OCI-LY7 (cell line): ENCODE results near the gene MAT1A. TPM values are rescaled to one million over a fixed set of nuclear protein-coding genes. Genes with fewer than 3 reads are reported as not detected.

ENCODE experiments used
- BruUV-seq: library from RNA; stranded (reverse); fragments of 400-500 nt; replicated peaks from 2 replicates; lab custom pipeline; 2021; lab: Mats Ljungman, UMichigan
- CTCF ChIA-PET: fragments of 300-600 bp; sonication (Branson Sonifier 250); formaldehyde crosslinking; loops from one replicate; lab custom pipeline; 2022; ENCODE audit warnings: antibody characterized with exemption; ENCODE audit not compliant: unreplicated experiment; lab: Charles Lee
- POLR2A ChIA-PET: fragments of 300-600 bp; sonication (Branson Sonifier 250); formaldehyde crosslinking; loops from one replicate; lab custom pipeline; 2022; ENCODE audit warnings: antibody characterized with exemption; lab: Charles Lee
- DNase-seq: peaks from one replicate; pipeline ENCODE4 v3.0.0-alpha.2; 2015; ENCODE audit warnings: low spot score
- H2AFZ ChIP-seq: fragments of 200-600 bp; sonication (generic), shearing (Covaris generic); 2 replicates; pipeline ENCODE4 v1.6.1; 2014; ENCODE audit warnings: mild to moderate bottlenecking, antibody characterized with exemption, low read length, moderate library complexity
- H3K27ac ChIP-seq: fragments of 200-600 bp; sonication (generic); 2 replicates; pipeline ENCODE4 v1.5.1; 2014; ENCODE audit warnings: mixed run types, low read depth, mild to moderate bottlenecking, moderate library complexity, low read length, inconsistent platforms; ENCODE audit not compliant: poor library complexity, severe bottlenecking
- H3K36me3 ChIP-seq: fragments of 200-600 bp; sonication (generic); 2 replicates; pipeline ENCODE4 v1.6.1; 2014; ENCODE audit warnings: mild to moderate bottlenecking, antibody characterized with exemption, low read length, moderate library complexity, mixed read lengths; ENCODE audit not compliant: insufficient read depth
- H3K4me1 ChIP-seq: fragments of 200-600 bp; sonication (generic); 2 replicates; pipeline ENCODE4 v1.5.1; 2014; ENCODE audit warnings: mild to moderate bottlenecking, low read length; ENCODE audit not compliant: insufficient read depth, poor library complexity, severe bottlenecking
- H3K4me2 ChIP-seq: fragments of 200-600 bp; sonication (generic); 2 replicates; pipeline ENCODE4 v1.6.1; 2014; ENCODE audit warnings: mild to moderate bottlenecking, low read length
- H3K4me3 ChIP-seq: fragments of 200-600 bp; sonication (generic); 2 replicates; pipeline ENCODE4 v1.5.1; 2014; ENCODE audit warnings: mild to moderate bottlenecking, low read depth, low read length; ENCODE audit not compliant: poor library complexity, severe bottlenecking
- H3K79me2 ChIP-seq: fragments of 200-600 bp; sonication (generic); 2 replicates; pipeline ENCODE4 v1.6.1; 2016; ENCODE audit warnings: low read depth, mild to moderate bottlenecking, low read length, moderate library complexity, mixed read lengths; ENCODE audit not compliant: insufficient read depth
- H3K9me2 ChIP-seq: fragments of 200-600 bp; sonication (generic); 2 replicates; pipeline ENCODE4 v1.6.1; 2016; ENCODE audit warnings: mild to moderate bottlenecking, low read length, mixed read lengths; ENCODE audit not compliant: insufficient read depth
- H3K9me3 ChIP-seq: fragments of 200-600 bp; sonication (generic); 2 replicates; pipeline ENCODE4 v1.6.1; 2014; ENCODE audit warnings: mild to moderate bottlenecking, mixed run types, low read length, mixed read lengths
- H4K20me1 ChIP-seq: fragments of 200-600 bp; sonication (generic); 2 replicates; pipeline ENCODE4 v1.6.1; 2014; ENCODE audit warnings: mild to moderate bottlenecking, antibody characterized with exemption, low read length, moderate library complexity, mixed read lengths; ENCODE audit not compliant: insufficient read depth
- CTCF ChIP-seq: fragments of 200-600 bp; sonication (generic); conservative IDR thresholded peaks from 2 replicates; pipeline ENCODE4 v1.5.1; 2014; ENCODE audit warnings: mild to moderate bottlenecking, antibody characterized with exemption, low read length, moderate library complexity, mixed read lengths
- EZH2phosphoT487 ChIP-seq: fragments of 200-600 bp; sonication (generic); IDR thresholded peaks from 2 replicates; pipeline ENCODE4 v1.6.1; 2018; ENCODE audit warnings: low read depth, borderline replicate concordance, mild to moderate bottlenecking, mixed run types, antibody characterized with exemption, low read length, moderate library complexity, mixed read lengths
- intact Hi-C: fragments of 100-400 bp; cut with micrococcal nuclease; formaldehyde crosslinking; loops from one replicate; pipeline ENCODE4 v1.10.0; 2022; ENCODE audit not compliant: unreplicated experiment
- total RNA-seq, 2 experiments: library from RNA; depleted of rRNA in 1 of 2; stranded (reverse); fragments of >200 nt in 1 of 2; shearing (Covaris generic) in 1 of 2; gene quantifications; 2 replicates each; pipeline ENCODE4 v1.2.3, GENCODE V29; 2014 to 2022

MAT1A gene
- total RNA-seq, 2 experiments from 2014 or later = not detected

DNA sequence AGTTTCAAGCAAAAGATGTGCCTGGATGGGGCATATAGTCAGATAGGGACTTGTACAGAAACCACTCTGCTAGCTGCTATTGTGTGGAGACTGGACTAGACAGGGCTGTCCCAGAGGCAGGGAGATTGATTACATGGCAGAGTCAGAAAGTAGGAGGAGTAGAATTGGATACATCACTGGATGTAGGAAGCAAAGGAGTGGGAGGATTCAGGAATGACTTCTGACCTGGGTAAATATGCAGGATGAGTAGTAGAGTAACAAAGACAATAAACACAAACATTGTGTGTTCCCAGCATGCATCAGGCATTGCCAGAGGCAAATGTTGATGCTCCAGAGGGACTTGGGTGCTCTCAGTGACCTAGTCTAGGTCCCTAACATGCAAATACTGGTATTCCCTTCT lies 30.9 kb upstream of the MAT1A start:
- no peak for TF ChIP-seq CTCF

GRCh38 chr10:80319725-80320290 lies 30.4 kb upstream of the MAT1A start:
- H2AFZ ChIP-seq = no peak overlapping the region
- no peaks in the 10 kb centered on the region for H3K9me2 ChIP-seq
- no peaks in the 10 kb centered on the region for H3K9me3 ChIP-seq
- POLR2A ChIA-PET = no interaction called here
- H4K20me1 ChIP-seq = no peaks in the 10 kb centered on the region
- no peaks in the 10 kb centered on the region for H3K4me1 ChIP-seq
- CTCF ChIA-PET = no interaction called here
- DNase-seq = no peak
- no peak overlapping the region for H3K4me2 ChIP-seq
- no peaks in the 10 kb centered on the region for H3K79me2 ChIP-seq
- no peak overlapping the region for H3K4me3 ChIP-seq
- no peak overlapping the region for H3K27ac ChIP-seq
- intact Hi-C loops = no loop called here
- no TSS peak for BruUV-seq
- TF ChIP-seq EZH2phosphoT487 (no peak), CTCF (no peak)
- H3K36me3 ChIP-seq = no peaks in the 10 kb centered on the region

More for the DNA sequence above, 30.9 kb upstream of the MAT1A start:
- ChIA-PET POLR2A (no interaction called here), CTCF (no interaction called here)
- no TSS peak for BruUV-seq
- H3K27ac ChIP-seq = no peak overlapping the region
- H2AFZ ChIP-seq = no peak overlapping the region
- H3K4me2 ChIP-seq = no peak overlapping the region
- no peaks in the 10 kb centered on the region for H3K9me3 ChIP-seq
- H3K4me3 ChIP-seq = no peak overlapping the region
- H3K9me2 ChIP-seq = no peaks in the 10 kb centered on the region
- no peaks in the 10 kb centered on the region for H3K36me3 ChIP-seq
- DNase-seq = no peak
- intact Hi-C loops = no loop called here
- no peaks in the 10 kb centered on the region for H4K20me1 ChIP-seq
- no peaks in the 10 kb centered on the region for H3K4me1 ChIP-seq
- H3K79me2 ChIP-seq = no peaks in the 10 kb centered on the region

DNA sequence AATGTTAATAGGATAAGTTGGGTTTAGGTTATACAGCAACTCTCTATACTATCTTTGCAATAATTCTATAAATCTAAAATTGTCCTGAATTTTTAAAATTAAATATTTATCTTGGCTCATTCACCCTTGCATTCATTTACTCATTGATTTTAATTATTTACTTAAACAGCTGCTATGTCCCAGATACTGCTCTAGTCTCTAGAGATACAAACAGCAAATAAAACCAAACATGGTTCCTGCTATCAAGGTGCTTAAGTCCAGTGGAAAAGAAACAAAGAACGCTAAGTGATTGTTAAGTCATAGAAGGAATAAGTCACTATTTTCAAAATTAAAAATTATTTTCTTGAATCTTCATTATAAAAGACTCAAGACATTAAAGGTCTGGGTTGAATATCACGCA lies 29.9 kb upstream of the MAT1A start:
- Histone ChIP-seq H3K4me2 (no peak overlapping the region), H3K4me1 (no peaks in the 10 kb centered on the region), H3K9me2 (no peaks in the 10 kb centered on the region), H2AFZ (no peak overlapping the region), H3K9me3 (no peaks in the 10 kb centered on the region), H3K36me3 (no peaks in the 10 kb centered on the region), H4K20me1 (no peaks in the 10 kb centered on the region), H3K4me3 (no peak overlapping the region), H3K79me2 (no peaks in the 10 kb centered on the region), H3K27ac (no peak overlapping the region)
- intact Hi-C loops = no loop called here
- DNase-seq = no peak
- BruUV-seq = no TSS peak
- POLR2A ChIA-PET = no interaction called here
- TF ChIP-seq CTCF (no peak), EZH2phosphoT487 (no peak)
- CTCF ChIA-PET = no interaction called here
